NCI-H2029 (cell line): ENCODE measurements around the gene GRIK3.

Experiments used
- DNase-seq: peaks from one replicate; lab custom pipeline; 2025; lab: John Stamatoyannopoulos, UW

The GRIK3 gene

DNA sequence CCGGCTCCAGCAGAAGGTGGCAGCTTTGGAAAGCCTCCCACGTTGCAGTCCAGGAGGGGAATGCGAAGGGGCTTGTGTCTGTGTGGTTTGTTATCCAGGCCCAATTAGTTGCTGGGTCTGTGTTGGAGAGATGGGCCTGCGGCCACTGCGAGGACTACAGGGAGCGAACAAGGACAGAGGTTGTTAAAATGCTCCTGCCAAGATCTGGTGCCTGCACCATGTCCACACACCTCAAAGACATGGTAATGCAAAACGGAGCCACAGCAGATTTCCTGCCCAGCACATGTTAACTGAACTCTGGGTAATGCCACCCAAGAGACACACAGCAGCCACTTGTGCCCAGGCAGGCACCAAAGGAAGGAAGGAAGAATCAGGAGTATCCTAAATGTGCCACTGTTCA, 18.6 kb downstream of the GRIK3 start:
- no peak for DNase-seq

DNA sequence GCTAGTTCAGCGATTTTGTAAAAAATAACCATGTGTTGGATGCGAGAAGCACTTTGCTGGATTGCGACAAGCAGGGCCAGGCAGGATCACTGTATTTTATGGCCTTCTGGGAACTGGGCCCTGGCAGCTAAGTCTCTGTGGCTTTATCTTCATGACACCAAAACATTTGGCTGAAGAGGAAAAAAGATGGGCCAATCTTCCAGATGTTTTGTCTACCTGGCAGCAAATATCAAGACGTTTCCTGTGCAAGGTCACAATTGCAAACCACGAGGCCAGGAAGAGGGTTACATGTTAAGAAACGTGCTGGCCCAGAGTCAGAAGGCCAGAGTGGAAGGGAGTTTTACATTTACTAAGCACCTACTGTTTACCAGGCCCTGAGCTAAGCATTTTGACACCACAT, 22.1 kb downstream of the GRIK3 start:
- no peak for DNase-seq

DNA sequence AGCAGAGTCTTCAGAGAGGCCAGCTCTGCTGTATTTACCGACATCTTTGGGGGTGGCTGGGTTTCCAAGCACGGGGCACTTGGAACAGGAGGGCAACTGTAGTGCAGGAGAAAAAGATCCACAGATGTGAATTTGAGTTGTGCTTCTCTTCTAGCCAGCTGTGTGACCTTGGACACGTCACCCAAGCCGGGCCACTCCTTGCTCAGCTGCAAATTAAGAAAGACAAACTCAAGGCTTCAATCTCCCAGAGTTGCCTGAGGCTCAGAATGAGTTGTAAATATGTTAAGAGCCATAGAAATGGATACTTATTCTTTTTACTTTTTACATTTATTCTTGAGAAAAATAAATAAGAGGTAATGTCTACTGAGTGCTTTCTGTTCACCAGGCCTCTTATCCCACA, 24.3 kb downstream of the GRIK3 start:
- DNase-seq = no peak

DNA sequence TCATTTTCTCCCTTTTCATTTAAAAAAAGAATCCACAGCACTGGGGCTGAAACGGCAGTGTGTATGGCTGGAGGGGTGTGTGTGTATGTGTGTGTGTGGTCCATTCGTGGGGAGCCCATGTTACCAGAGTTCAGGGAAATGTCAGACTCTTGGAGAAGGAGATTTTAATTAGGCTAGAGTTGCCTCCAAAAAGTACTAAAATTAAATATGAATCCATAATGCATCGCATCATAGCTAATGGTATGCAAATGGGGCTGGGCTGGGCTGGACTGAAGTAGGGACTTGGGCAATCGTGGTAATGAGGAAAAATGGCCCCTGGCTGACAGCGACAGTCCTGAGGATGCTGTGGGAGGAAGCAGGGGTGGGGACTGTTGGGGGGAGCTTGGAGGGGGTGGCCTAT, 24.8 kb downstream of the GRIK3 start:
- DNase-seq = no peak

DNA sequence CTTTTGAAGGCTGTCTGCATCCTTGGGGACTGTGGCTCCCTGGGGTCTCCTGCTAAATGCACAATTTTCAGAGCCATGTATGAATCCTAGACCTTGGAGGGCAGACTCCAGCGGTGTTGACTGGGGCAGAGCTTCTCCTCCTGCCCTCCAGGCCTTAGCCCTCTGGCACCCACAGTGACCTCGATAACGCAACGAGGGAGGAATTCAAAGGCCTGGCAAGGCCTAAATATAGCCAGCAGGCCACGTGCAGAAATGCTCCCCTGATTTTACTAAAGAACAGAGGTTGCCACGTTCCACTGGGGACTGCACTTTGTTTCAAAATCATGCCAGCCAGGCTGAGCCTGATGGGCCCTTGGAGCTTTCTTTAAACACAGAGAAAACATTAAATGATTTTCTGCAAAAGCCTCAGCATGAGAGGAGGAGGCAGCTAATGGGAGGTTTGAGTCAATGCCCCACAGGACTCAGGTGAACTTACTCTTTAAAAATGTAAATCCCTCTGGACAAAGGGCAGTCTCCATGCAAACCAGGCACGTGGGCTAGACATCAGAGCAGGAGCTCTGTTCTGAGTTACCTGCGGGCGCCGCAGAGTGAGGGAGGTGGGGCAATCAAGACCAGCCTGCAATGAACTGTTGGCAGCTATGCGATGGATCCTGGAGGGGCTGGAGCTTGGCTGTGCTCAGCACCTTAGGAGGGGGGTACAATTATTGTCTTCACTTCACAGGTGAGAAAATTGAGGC, 28.0 kb downstream of the GRIK3 start:
- no peak for DNase-seq

DNA sequence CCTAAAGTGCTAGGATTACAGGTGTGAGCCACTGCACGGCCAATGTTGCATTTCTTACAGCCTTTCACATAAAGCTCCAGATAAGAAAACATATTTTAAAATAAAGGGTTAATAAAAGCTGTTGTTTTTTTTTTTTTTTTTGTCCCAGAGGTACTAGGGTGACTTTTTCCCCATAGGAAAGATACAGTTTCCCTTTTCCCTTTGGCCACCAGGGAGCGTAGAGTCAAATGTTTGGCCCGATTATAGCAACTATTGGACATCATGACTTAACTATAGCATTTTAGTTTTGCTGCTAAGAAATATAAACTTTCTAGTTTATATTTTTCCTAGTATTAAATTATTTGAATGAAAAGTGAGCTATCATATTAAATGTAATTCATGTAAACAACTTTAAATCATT, 31.4 kb downstream of the GRIK3 start:
- DNase-seq = no peak

DNA sequence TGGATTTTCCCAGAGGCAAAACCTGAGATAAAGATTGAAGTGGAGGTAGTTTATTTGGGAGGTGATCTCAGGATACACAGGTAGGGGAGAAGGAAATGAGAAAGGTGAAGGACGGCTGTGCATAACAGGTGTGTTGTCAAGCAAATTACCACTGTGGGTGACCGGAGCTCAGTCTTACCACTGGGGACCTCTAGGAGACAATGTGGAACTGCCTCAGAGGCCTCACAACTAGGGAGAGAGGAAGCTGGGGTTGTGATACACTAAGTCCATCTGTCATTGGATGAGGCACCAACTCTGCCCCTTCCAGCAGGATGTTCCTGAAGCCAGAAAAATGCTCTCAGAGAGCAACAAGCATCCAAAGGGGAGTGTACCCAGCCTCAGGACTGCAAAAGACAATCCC, 32.6 kb downstream of the GRIK3 start:
- no peak for DNase-seq

DNA sequence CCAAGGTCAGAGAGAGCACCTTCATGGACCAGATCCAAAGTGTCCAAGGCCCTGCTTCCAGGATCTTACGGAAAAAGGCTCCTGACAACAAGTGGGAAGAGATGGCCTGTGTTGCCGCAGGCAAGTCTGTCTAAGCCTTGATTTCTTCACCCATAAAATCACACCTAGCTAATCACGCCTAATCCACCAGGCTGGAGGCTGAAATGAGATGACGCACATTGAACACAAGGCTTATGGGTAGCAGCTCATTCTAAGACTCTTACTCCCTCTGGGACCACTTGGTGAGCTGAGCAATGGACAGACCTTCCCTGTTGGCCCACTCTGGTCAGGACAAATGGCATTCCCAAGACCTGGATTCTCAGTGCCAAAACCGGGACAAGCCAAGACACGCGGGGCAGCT, 38.2 kb downstream of the GRIK3 start:
- no peak for DNase-seq

DNA sequence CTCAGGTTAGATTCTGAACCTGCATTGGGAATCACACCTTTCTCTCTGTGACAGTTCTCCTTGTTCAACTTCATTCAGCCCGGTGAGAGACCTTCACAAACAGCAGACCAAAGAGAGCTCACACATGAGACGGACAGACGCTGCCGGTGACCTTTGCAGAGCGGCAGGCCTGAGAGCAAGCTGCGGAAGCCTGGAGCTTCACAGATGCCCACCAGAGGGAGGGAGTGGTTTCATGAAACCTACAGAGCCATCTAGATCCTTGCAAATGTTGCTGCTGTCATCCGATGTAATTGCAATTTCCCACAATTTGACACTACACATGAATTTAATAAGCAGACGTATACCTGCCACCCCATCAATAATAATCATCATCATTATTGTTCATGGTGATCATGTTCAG, 39.4 kb downstream of the GRIK3 start:
- no peak for DNase-seq

DNA sequence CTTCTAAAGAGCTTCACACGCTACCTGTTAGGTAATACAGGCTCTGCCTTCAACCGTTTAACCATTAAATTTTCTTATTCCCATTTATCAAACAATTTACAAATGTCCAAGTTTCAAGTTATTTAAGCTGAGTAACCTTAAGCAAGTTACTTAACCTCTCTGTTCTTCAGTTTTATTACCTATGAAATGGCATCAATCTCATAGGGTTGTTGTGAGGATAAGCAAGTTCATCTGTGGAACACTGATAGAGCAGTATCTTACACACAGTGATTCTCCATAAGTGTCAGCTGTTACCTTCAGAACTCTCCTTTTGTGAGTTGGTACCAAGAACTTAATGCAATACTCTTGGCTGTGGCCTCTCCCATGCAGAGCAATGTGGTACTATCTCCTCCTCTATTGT, 40.0 kb downstream of the GRIK3 start:
- no peak for DNase-seq

DNA sequence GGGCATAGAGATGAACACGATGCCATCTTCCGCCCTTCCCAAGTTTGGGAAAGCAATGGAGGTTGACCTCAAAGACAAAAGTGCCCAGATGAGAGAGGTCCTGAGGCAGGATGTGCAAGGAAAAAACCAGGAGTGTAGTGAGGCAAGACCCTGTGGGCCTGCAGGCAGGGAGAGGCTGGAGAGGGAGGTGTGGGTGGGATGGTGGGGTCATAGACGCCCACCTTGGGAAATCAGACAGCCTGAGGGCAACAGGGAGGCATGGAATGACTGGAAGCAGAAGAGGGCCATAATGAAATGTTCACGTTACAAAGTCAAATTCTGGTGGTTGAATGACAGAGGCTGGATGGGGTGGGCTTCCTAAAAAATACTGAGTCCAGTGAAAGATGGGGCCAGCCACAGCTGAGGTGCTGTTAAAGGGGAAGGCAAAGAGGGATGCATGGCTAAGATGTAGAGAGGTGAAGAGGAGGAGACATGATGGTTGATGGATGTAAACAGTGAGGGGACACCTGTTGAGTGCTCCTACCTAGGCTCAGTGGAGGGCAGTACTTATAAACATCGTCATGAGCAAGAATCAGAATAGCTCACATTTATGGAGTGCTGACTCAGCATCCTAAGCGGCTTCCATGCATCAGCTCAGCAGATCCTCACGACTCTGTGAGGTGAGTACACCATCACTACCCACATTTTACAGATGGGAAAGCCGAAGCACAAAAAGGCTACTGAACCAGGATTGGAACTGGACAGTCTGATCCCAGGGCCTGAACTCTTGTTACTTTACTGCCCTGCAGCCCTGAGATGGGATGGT, 42.0 kb downstream of the GRIK3 start:
- DNase-seq = no peak

DNA sequence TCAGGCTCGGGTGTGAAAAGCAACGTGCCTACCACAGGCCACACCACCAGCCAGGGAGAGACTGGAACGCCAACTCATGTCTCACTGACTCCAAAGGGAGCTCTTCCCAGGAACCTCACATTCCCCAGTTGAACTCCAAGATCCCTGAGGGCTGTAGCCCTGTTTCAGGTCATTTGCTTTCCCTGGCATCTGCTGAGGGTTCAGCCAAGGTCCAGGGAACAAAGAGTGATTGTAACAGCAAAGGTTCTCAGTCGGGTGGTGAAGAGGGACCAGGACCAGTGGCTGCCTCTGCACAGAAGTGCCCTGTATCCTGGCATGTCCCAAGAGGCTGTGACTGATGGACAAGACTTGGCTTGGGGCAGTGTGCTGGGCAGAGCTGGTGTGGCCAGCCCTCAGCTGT, 42.8 kb downstream of the GRIK3 start:
- no peak for DNase-seq

DNA sequence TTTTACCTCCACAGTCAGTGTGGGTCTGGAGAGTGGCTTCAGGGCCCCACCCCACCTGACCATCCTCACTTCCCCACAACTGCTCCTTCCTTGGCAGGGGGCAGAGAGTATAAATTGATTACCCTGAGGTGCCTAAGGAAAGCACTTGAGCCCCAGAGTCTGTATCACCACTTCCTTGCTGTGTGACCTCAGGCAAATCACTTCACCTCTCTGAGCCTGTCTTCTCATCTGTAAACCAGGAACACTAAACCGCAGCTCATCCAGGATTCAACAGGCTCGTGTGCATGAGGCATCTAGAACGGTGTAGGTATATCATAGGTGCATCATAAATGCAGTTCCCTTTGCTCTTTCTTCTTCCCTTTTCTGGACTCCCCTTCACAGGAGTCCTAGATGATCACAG, 43.4 kb downstream of the GRIK3 start:
- DNase-seq = no peak

DNA sequence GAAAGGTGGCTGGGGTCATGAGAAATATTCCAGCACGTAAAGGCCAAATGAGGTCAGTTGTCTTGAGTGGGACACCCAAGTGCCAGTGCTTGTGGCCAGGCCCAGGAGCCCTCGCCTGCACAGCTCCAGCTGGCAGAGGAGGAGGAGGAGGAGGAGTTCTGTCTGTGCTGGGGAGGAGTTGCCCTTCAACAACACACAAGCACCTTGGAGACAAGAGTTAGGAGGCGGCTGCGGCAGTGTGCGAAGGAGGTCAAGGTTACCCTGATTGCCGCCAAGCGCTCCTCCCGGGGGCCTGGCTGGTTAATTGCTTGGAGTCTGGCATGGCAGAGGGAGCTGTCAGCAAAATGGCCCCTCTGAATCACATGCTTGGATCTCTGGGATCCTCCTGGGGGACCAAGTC, 45.1 kb downstream of the GRIK3 start:
- no peak for DNase-seq

DNA sequence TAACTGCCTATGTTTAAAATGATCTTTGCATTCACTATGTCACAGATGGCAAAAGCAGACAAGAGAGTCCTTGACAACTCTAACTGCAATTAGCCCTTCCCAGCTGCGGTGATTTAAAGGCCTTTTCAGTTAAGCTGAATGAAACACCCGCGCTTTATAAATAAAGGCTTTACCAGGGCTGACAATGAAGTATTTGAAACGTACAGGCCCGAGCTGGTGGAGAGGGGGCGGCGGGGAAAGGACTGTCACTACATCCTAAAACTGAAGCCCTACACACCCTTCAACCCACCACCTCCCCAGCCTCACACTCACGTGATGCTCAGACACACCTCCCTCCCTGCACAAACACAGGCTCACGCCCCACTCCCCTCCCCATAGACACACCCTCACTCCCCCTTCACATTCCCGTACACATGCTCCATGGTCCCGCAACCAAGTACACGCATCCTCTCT, 45.5 kb downstream of the GRIK3 start:
- DNase-seq = no peak

DNA sequence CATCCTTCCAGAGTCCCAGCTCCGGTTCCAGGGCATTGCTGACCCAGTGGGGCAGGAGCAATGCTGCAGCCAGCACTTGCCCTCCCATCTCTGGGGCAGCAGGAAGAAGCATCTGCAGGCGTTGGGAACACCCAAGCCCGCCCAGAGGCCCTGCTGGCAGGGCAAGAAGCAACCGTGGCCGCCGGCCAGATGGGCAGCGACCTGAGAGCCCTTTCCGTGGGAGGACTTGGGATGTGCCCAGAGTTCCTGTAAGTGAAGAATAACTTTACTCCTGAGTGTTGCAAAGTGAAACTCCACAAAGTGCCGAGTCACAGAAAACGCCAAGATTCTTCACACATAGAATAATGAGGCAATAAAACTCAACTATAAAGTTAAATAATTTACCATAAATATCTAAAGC, 46.0 kb downstream of the GRIK3 start:
- DNase-seq = no peak

DNA sequence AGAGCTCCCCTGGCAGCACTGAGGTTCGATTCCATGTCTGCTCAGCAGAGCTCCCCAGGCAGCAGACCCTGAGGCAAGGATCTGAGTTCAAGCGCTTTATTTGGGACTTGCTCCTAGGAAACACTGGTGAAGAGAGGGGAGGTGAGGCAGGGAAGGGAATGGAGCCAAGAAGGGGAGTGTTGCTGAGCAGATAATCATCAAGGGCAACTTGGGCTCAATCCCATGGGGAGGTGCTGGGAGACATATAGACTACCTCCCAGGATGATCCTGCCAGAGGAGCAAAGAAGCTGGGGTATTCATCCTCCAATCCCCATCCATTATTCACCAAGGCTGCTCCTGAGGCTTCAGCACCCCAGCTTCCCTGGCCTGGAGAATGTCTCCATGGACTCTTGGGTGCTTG, 47.0 kb downstream of the GRIK3 start:
- no peak for DNase-seq

DNA sequence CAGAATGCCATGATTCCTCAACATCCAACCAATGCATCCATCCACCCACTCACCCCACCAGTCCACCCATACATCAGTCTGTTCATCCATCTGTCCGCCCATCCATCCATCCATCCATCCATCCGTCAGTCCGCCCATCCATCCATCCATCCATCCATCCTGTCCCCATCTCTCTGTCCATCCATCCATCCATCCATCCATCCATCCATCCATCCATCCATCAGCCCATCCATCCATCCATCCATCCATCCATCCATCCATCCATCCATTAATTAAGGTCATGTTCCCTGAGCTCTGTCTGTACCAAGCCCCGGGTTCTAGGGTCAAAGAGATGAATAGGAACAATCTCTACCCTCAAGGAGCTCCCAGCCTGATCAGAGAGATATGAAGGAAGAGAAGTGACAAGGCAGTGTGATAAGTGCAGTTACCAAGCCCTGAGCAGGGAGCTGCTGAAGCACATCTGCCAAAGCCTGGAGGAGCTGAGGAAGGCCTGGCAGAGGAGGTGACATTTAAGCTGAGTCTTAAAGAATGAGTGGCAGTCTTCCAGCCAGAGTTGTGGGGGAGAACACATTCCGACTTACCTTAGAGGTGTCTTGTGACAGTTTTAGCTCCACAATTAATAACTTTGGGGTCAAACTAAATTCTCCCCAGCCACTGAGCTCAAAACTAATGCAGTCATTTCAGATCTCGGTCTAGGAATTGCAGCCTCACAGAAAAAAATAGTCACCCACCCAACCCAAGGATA, 47.9 kb downstream of the GRIK3 start:
- DNase-seq = no peak

DNA sequence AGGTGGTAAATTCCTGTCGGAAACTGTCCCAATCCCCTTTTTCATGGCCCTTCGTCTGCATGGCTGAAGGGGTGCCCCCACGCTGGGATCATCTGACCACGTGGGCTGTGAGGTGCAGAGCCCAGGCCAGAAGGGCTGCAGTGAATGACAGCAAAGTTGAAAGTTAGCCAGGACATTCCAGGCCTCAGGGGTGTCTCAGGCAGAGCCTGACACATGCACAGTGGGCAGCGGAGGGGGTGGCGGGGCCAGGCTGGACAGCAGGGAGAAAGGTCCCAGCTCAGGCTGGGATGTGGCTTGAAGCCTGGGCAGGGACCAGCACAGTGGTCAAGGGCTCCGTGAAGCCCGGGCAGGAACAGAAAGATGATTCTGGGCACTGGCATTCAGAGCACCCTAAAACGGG, 49.6 kb downstream of the GRIK3 start:
- DNase-seq = no peak

DNA sequence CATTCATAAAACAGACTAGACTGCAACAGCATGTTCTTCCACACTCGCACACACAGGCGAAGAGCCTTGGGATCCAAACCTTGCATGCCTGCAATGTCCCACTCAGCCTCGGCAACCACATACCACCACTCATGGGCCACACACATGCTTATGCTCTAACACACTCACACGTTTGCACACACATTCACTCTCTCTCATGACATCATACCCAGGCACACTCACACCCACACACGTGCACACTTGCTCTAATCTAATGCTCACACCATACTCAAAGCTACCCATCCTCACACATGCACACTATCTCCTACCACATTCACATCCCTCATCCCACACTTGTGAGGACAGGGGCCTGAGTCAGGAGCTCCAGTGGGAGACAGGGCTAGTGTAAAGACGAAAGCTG, 50.3 kb downstream of the GRIK3 start:
- no peak for DNase-seq

DNA sequence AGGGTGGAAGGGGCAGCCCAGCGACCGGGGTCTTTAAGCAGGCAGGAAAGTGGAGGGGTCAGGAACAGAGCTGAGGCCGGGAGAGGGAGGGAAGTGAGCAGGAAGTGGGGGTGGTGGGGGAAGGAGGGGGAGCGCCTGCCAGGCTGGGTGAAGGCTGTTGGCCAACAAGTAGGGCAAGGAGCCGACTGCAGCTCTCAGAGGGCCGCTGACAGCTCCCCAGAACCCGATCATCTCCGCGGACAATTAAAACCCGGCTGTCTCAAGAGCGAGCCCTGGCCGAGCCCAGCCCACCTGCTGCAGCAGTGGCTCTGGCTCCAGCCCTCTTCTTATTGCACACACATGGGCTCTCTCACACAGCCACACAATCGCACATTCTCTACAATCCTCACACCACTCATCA, 51.6 kb downstream of the GRIK3 start:
- DNase-seq = no peak

DNA sequence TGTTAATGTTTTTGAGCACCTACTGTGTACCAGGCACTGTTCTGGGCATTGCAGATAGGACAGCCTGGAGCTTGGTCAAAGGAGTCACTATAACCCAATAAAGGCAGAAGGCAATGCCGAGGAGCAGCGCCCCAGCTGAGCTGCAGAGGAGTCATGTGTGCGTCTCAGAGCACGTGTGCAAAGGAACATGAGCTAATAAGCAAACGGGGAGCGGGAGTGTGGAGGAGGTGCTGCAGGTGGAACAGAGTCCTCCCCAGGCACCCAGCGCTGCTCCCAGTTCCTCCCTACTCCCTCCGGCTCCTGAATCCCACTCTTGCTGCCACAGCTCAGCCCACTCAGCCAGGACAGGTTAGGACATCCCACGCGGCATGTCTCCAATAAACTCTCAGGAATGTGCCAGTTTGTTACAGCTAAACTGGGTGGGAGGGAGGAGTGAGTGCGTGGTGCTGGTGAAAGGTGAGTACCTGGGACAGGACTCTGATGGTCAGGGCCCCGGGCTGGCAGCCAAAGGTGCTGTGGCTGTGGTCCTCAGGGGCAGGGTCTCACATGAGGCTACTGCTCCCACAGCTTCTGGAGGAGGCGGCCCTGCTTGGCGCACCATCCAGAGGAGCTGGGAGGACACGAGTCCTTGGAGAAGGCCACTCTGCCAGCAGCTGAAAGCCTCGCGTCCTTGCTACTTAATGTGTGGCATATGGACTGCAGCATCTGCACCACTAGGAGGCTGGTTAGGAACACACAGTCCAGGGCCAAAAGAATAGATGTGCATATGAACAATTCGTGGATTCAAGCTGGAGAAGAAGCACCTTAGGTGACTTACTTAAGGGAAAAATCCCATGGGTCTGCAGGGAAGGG, 52.3 kb downstream of the GRIK3 start:
- no peak for DNase-seq
